H9 (cell line): ENCODE measurements around the gene ULK1. TPM values are rescaled to one million over a fixed set of nuclear protein-coding genes. Genes with fewer than 3 reads are reported as not detected.

Source experiments
- DNase-seq: peaks from one replicate; pipeline ENCODE4 v3.0.0-alpha.2; 2017
- H2AFZ ChIP-seq: one replicate; pipeline ENCODE4 v1.6.1; 2013; ENCODE audit warnings: mild to moderate bottlenecking, low read length, control low read depth, moderate library complexity
- H2AK5ac ChIP-seq: 2 replicates; pipeline ENCODE4 v1.6.1; 2013; ENCODE audit warnings: low read length, control low read depth, mixed read lengths; ENCODE audit not compliant: insufficient read length
- H2BK120ac ChIP-seq: one replicate; pipeline ENCODE4 v1.6.1; 2013; ENCODE audit warnings: low read depth, mild to moderate bottlenecking, low read length, control low read depth, inconsistent platforms; ENCODE audit not compliant: poor library complexity, severe bottlenecking
- H2BK12ac ChIP-seq: 2 replicates; pipeline ENCODE4 v1.6.1; 2013; ENCODE audit warnings: low read length, control low read depth, mixed read lengths, low read depth; ENCODE audit not compliant: insufficient read length
- H2BK15ac ChIP-seq: 2 replicates; pipeline ENCODE4 v1.6.1; 2013; ENCODE audit warnings: low read depth, low read length, control low read depth
- H2BK20ac ChIP-seq: one replicate; pipeline ENCODE4 v1.6.1; 2013; ENCODE audit warnings: low read depth, mild to moderate bottlenecking, low read length, control low read depth, inconsistent platforms; ENCODE audit not compliant: poor library complexity, severe bottlenecking
- H2BK5ac ChIP-seq: 2 replicates; pipeline ENCODE4 v1.6.1; 2013; ENCODE audit warnings: low read length, control low read depth, mixed read lengths; ENCODE audit not compliant: insufficient read length
- H3K14ac ChIP-seq: 2 replicates; pipeline ENCODE4 v1.6.1; 2013; ENCODE audit warnings: low read length, control low read depth; ENCODE audit not compliant: insufficient read depth
- H3K18ac ChIP-seq: 2 replicates; pipeline ENCODE4 v1.6.1; 2013; ENCODE audit warnings: low read depth, mild to moderate bottlenecking, mixed read lengths, low read length, control low read depth; ENCODE audit not compliant: insufficient read length
- H3K23ac ChIP-seq: 2 replicates; pipeline ENCODE4 v1.6.1; 2013; ENCODE audit warnings: low read length, control low read depth, mixed read lengths, low read depth; ENCODE audit not compliant: insufficient read length
- H3K23me2 ChIP-seq: 2 replicates; pipeline ENCODE4 v1.6.1; 2013; ENCODE audit warnings: low read depth, mild to moderate bottlenecking, mixed read lengths, low read length, control low read depth; ENCODE audit not compliant: insufficient read length, poor library complexity, severe bottlenecking
- H3K27ac ChIP-seq: 2 replicates; pipeline ENCODE4 v1.5.1; 2013; ENCODE audit warnings: low read length, control low read depth, mixed read lengths, low read depth; ENCODE audit not compliant: insufficient read length
- H3K27me3 ChIP-seq: 2 replicates; pipeline ENCODE4 v1.6.1; 2013; ENCODE audit warnings: low read length, control low read depth, inconsistent platforms; ENCODE audit not compliant: insufficient read depth
- H3K4ac ChIP-seq: 2 replicates; pipeline ENCODE4 v1.6.1; 2013; ENCODE audit warnings: low read depth, mild to moderate bottlenecking, control low read depth, inconsistent platforms, low read length, moderate library complexity
- H3K4me1 ChIP-seq: 2 replicates; pipeline ENCODE4 v1.6.1; 2013; ENCODE audit warnings: low read length, control low read depth, inconsistent platforms; ENCODE audit not compliant: insufficient read depth
- H3K4me2 ChIP-seq: 2 replicates; pipeline ENCODE4 v1.6.1; 2013; ENCODE audit warnings: low read length, control low read depth, mixed read lengths; ENCODE audit not compliant: insufficient read length, insufficient read depth
- H3K56ac ChIP-seq: 2 replicates; pipeline ENCODE4 v1.6.1; 2013; ENCODE audit warnings: low read depth, mild to moderate bottlenecking, mixed read lengths, low read length, control low read depth; ENCODE audit not compliant: insufficient read length
- H3K79me1 ChIP-seq: 2 replicates; pipeline ENCODE4 v1.6.1; 2013; ENCODE audit warnings: low read depth, mild to moderate bottlenecking, moderate library complexity, low read length, control low read depth, inconsistent platforms; ENCODE audit not compliant: insufficient read depth, poor library complexity, severe bottlenecking
- H3K79me2 ChIP-seq: 2 replicates; pipeline ENCODE4 v1.6.1; 2013; ENCODE audit warnings: low read length, control low read depth, inconsistent platforms; ENCODE audit not compliant: insufficient read depth
- H3K9ac ChIP-seq: 2 replicates; pipeline ENCODE4 v1.6.1; 2013; ENCODE audit warnings: low read length, control low read depth, mixed read lengths; ENCODE audit not compliant: insufficient read length; ENCODE audit errors: extremely low read depth
- H3K9me3 ChIP-seq: one replicate; pipeline ENCODE4 v1.6.1; 2013; ENCODE audit warnings: low read depth, low read length, inconsistent platforms; ENCODE audit not compliant: control insufficient read depth
- H3T11ph ChIP-seq: one replicate; pipeline ENCODE4 v1.6.1; 2013; ENCODE audit warnings: mild to moderate bottlenecking, low read length, control low read depth, inconsistent platforms
- H4K20me1 ChIP-seq: one replicate; pipeline ENCODE4 v1.6.1; 2013; ENCODE audit not compliant: control insufficient read depth, insufficient read length, insufficient read depth
- H4K5ac ChIP-seq: 2 replicates; pipeline ENCODE4 v1.6.1; 2013; ENCODE audit warnings: low read depth, mild to moderate bottlenecking, mixed read lengths, low read length, control low read depth; ENCODE audit not compliant: insufficient read length
- H4K8ac ChIP-seq: replicated peaks from 2 replicates; pipeline ENCODE4 v1.6.1; 2013; ENCODE audit warnings: low read length, control low read depth, mixed read lengths, low read depth; ENCODE audit not compliant: insufficient read length
- H4K91ac ChIP-seq: 2 replicates; pipeline ENCODE4 v1.6.1; 2013; ENCODE audit warnings: low read depth, mild to moderate bottlenecking, moderate library complexity, mixed read lengths, low read length, control low read depth; ENCODE audit not compliant: insufficient read length
- H3K27ac Mint-ChIP-seq, 3 experiments: 2 replicates in 2 of 3; 3 replicates in 1 of 3; pipeline ENCODE4 v1.8.0; 2020 to 2021; ENCODE audit warnings: mixed read lengths in 3 of 3, mild to moderate bottlenecking in 1 of 3, moderate library complexity in 1 of 3
- H3K27me3 Mint-ChIP-seq: 2 replicates; pipeline ENCODE4 v1.8.0; 2021; ENCODE audit warnings: low read depth, mild to moderate bottlenecking, moderate library complexity, mixed read lengths
- H3K36me3 Mint-ChIP-seq, 3 experiments: 2 replicates in 2 of 3; 3 replicates in 1 of 3; pipeline ENCODE4 v1.8.0; 2020 to 2021; ENCODE audit warnings: low read depth in 3 of 3, mixed read lengths in 3 of 3; ENCODE audit not compliant: insufficient read depth in 1 of 3
- H3K4me1 Mint-ChIP-seq, 2 experiments: 2 replicates each; pipeline ENCODE4 v1.8.0; 2020; ENCODE audit warnings: mixed read lengths in 2 of 2
- H3K4me3 Mint-ChIP-seq, 2 experiments: 2 replicates in 1 of 2; 3 replicates in 1 of 2; pipeline ENCODE4 v1.8.0; 2020 to 2021; ENCODE audit warnings: mild to moderate bottlenecking in 2 of 2, mixed read lengths in 2 of 2, moderate library complexity in 1 of 2
- H3K9me3 Mint-ChIP-seq, 2 experiments: 2 replicates in 1 of 2; 3 replicates in 1 of 2; pipeline ENCODE4 v1.8.0; 2020; ENCODE audit warnings: mild to moderate bottlenecking in 2 of 2, mixed read lengths in 2 of 2, moderate library complexity in 1 of 2
- CTCF ChIP-seq: fragments of 200-600 bp; sonication (generic); conservative IDR thresholded peaks from 3 replicates; pipeline ENCODE4 v1.8.0; 2021; ENCODE audit warnings: antibody characterized with exemption, mild to moderate bottlenecking
- WGBS: extraction: QIAGEN DNeasy Blood & Tissue Kit; methylation state at CpG from one replicate; pipeline ENCODE4 v1.1.7; 2013; ENCODE audit warnings: missing lambda C conversion rate, low lambda C conversion rate, mixed read lengths; ENCODE audit not compliant: insufficient read length; ENCODE audit errors: extremely low coverage; 5-methylcytosine and 5-hydroxymethylcytosine counted together
- total RNA-seq: library from RNA; stranded (reverse); gene quantifications from 2 replicates; pipeline ENCODE4 v1.2.1, GENCODE V29; 2021

ULK1 gene
- total RNA-seq, 1 experiment from 2014 or later, result 57.2 TPM

GRCh38 chr12:131860472-131861260, 33.8 kb upstream of the ULK1 start:
- Histone ChIP-seq H3K9ac (no peak overlapping the region), H3K14ac (peak overlapping the region; percentile 79)

More at GRCh38 chr12:131860472-131861260, 33.8 kb upstream of the ULK1 start:
- Histone ChIP-seq H3K4ac (no peak overlapping the region), H3K4me1 (peaks cover 4% of the 10 kb centered on the region; the same call in 1 of the 2 replicates), H2BK15ac (no peak overlapping the region), H3K79me2 (no peaks in the 10 kb centered on the region), H2BK20ac (no peak overlapping the region), H3K27me3 (no peaks in the 10 kb centered on the region), H3K9me3 (no peaks in the 10 kb centered on the region), H3K23me2 (no peaks in the 10 kb centered on the region), H4K91ac (peak overlapping the region; percentile 36), H3K4me2 (no peak overlapping the region), H4K5ac (no peak overlapping the region), H2BK120ac (no peak overlapping the region), H2AK5ac (no peak overlapping the region), H4K8ac (no peak overlapping the region), H3T11ph (no peak overlapping the region), H3K23ac (no peak overlapping the region), H3K56ac (no peak overlapping the region), H2AFZ (no peak overlapping the region), H2BK12ac (no peak overlapping the region), H3K79me1 (no peaks in the 10 kb centered on the region), H4K20me1 (no peaks in the 10 kb centered on the region), H2BK5ac (no peak overlapping the region), H3K18ac (peak overlapping the region; percentile 21), H3K27ac (no peak overlapping the region)
- peak; percentile 85 for DNase-seq
- H3K9me3 Mint-ChIP-seq, result peaks cover 0 to 4% of the 10 kb centered on the region in 2 experiments; a peak in 1 of 5 replicates
- WGBS, result no CpG with 5 or more reads among the region's 22 CpGs
- peaks cover 36 to 54% of the 10 kb centered on the region in 2 experiments for H3K4me1 Mint-ChIP-seq
- peaks cover 0 to 7% (median 0%) of the 10 kb centered on the region in 3 experiments; a peak in 2 of 7 replicates for H3K36me3 Mint-ChIP-seq
- no peak for TF ChIP-seq CTCF
- H3K27me3 Mint-ChIP-seq, result peaks cover 13% of the 10 kb centered on the region
- H3K4me3 Mint-ChIP-seq, result peak overlapping the region; percentile 40 to 47
- H3K27ac Mint-ChIP-seq, result peak overlapping the region; percentile 52 to 98 (median 97); a peak in 6 of 7 replicates
